H1 (cell line): ENCODE data around the gene DNAH8. TPM values are rescaled to one million over a fixed set of nuclear protein-coding genes. Genes with fewer than 3 reads are reported as not detected.
A peak's percentile ranks its signal among the peaks of the same experiment; 100 is the strongest.

Experiments used
- CTCF ChIA-PET: fragments of 300-600 bp; sonication (Branson Sonifier 250); formaldehyde crosslinking; loops from one replicate; lab custom pipeline; 2021; ENCODE audit not compliant: partially characterized antibody; lab: Charles Lee
- POLR2A ChIA-PET: fragments of 300-600 bp; sonication (Branson Sonifier 250); formaldehyde crosslinking; loops from one replicate; lab custom pipeline; 2021; ENCODE audit warnings: inconsistent platforms; ENCODE audit not compliant: partially characterized antibody; lab: Charles Lee
- DNase-seq, 2 experiments: peaks; one replicate each; pipeline versions ENCODE4 v3.0.0 to v3.0.0-alpha.2; 2010 to 2022; ENCODE audit warnings: low spot score in 2 of 2, low read depth in 1 of 2, mixed read lengths in 1 of 2
- FAIRE-seq: peaks from 2 replicates; lab custom pipeline; 2011; peaks lifted over from hg19 to GRCh38; lab: Jason Lieb, UNC
- H2AFZ ChIP-seq: 2 replicates; pipeline ENCODE4 v1.8.1; 2012; ENCODE audit warnings: low read length, inconsistent platforms
- H2AK5ac ChIP-seq: 2 replicates; pipeline ENCODE4 v1.6.1; 2013; ENCODE audit warnings: low read depth, low read length
- H2BK120ac ChIP-seq: replicated peaks from 2 replicates; pipeline ENCODE3; 2013; ENCODE audit warnings: low read depth, low read length, inconsistent platforms
- H2BK12ac ChIP-seq: 2 replicates; pipeline ENCODE4 v1.6.1; 2013; ENCODE audit warnings: low read depth, low read length
- H2BK15ac ChIP-seq: 2 replicates; pipeline ENCODE4 v1.6.1; 2013; ENCODE audit warnings: low read length
- H2BK20ac ChIP-seq: 2 replicates; pipeline ENCODE4 v1.6.1; 2013; ENCODE audit warnings: low read length
- H2BK5ac ChIP-seq: 2 replicates; pipeline ENCODE4 v1.6.1; 2013; ENCODE audit warnings: low read depth, low read length
- H3K14ac ChIP-seq: 2 replicates; pipeline ENCODE4 v1.6.1; 2013; ENCODE audit warnings: inconsistent platforms; ENCODE audit not compliant: insufficient read length
- H3K18ac ChIP-seq: 2 replicates; pipeline ENCODE4 v1.6.1; 2013; ENCODE audit warnings: low read length; ENCODE audit errors: extremely low read depth
- H3K23ac ChIP-seq: 2 replicates; pipeline ENCODE4 v1.6.1; 2013; ENCODE audit warnings: inconsistent platforms; ENCODE audit not compliant: insufficient read length
- H3K23me2 ChIP-seq: 2 replicates; pipeline ENCODE4 v1.6.1; 2013; ENCODE audit warnings: low read depth, low read length
- H3K27ac ChIP-seq: 2 replicates; pipeline ENCODE4 v1.6.1; 2011; ENCODE audit warnings: low read depth, low read length, inconsistent platforms
- H3K27me3 ChIP-seq, 4 experiments: replicated peaks in 1 of 4; 1 replicate in 1 of 4; 2 replicates in 3 of 4; pipeline versions ENCODE4 v1.6.1 to v1.8.1; 2011 to 2013; ENCODE audit warnings: low read length in 3 of 4, mild to moderate bottlenecking in 3 of 4, inconsistent platforms in 2 of 4, mixed read lengths in 2 of 4, moderate library complexity in 1 of 4; ENCODE audit not compliant: control insufficient read depth in 3 of 4, insufficient read depth in 3 of 4; ENCODE audit errors: extremely low read depth in 1 of 4
- H3K36me3 ChIP-seq, 4 experiments: 2 replicates each; pipeline versions ENCODE4 v1.6.1 to v1.8.1; 2011 to 2013; ENCODE audit warnings: mild to moderate bottlenecking in 4 of 4, low read length in 3 of 4, moderate library complexity in 2 of 4, control low read depth in 1 of 4, inconsistent platforms in 1 of 4; ENCODE audit not compliant: insufficient read depth in 4 of 4, control insufficient read depth in 2 of 4
- H3K4ac ChIP-seq: replicated peaks from 2 replicates; pipeline ENCODE3; 2013; ENCODE audit warnings: low read length, low read depth, mixed read lengths, inconsistent platforms; ENCODE audit not compliant: insufficient read length
- H3K4me1 ChIP-seq, 4 experiments: replicated peaks in 1 of 4; 1 replicate in 1 of 4; 2 replicates in 3 of 4; pipeline versions ENCODE4 v1.6.1 to v1.8.1; 2011 to 2013; ENCODE audit warnings: low read length in 3 of 4, inconsistent platforms in 2 of 4, mixed read lengths in 1 of 4; ENCODE audit not compliant: insufficient read depth in 4 of 4, control insufficient read depth in 3 of 4
- H3K4me2 ChIP-seq, 2 experiments: 2 replicates each; pipeline versions ENCODE4 v1.6.1 to v1.8.1; 2011 to 2013; ENCODE audit warnings: low read depth in 2 of 2, low read length in 2 of 2, control low read depth in 1 of 2, inconsistent platforms in 1 of 2, mild to moderate bottlenecking in 1 of 2; ENCODE audit not compliant: insufficient read depth in 1 of 2
- H3K4me3 ChIP-seq, 4 experiments: fragments of 200-600, 300-600 bp in 1 of 4; sonication (generic), shearing (Covaris generic), sonication (Bioruptor Twin) in 1 of 4; 2 replicates each; pipeline versions ENCODE4 v1.5.1 to v1.8.1; 2011 to 2016; ENCODE audit warnings: low read length in 4 of 4, low read depth in 3 of 4, control low read depth in 2 of 4, inconsistent platforms in 2 of 4, mild to moderate bottlenecking in 2 of 4, mixed read lengths in 1 of 4, moderate library complexity in 1 of 4; ENCODE audit not compliant: insufficient read depth in 2 of 4; ENCODE audit errors: extremely low read depth in 1 of 4
- H3K56ac ChIP-seq: replicated peaks from 2 replicates; pipeline ENCODE3; 2013; ENCODE audit warnings: low read depth, mild to moderate bottlenecking, mixed read lengths, low read length, inconsistent platforms; ENCODE audit not compliant: insufficient read length
- H3K79me1 ChIP-seq: 2 replicates; pipeline ENCODE4 v1.6.1; 2013; ENCODE audit warnings: low read depth, low read length, control low read depth
- H3K79me2 ChIP-seq, 2 experiments: 2 replicates each; pipeline versions ENCODE4 v1.6.1 to v1.8.1; 2012 to 2013; ENCODE audit warnings: low read length in 2 of 2, mild to moderate bottlenecking in 2 of 2, inconsistent platforms in 1 of 2; ENCODE audit not compliant: insufficient read depth in 2 of 2, control insufficient read depth in 1 of 2
- H3K9ac ChIP-seq, 4 experiments: replicated peaks in 1 of 4; 1 replicate in 1 of 4; 2 replicates in 3 of 4; pipeline versions ENCODE4 v1.6.1 to v1.8.1; 2011 to 2013; ENCODE audit warnings: low read depth in 3 of 4, low read length in 3 of 4, control low read depth in 2 of 4, mild to moderate bottlenecking in 2 of 4, moderate library complexity in 2 of 4, inconsistent platforms in 1 of 4; ENCODE audit errors: extremely low read depth in 1 of 4
- H3K9me3 ChIP-seq, 2 experiments: 2 replicates each; pipeline versions ENCODE4 v1.6.1 to v1.8.1; 2012 to 2013; ENCODE audit warnings: mild to moderate bottlenecking in 2 of 2, moderate library complexity in 2 of 2, control low read depth in 1 of 2, inconsistent platforms in 1 of 2, low read depth in 1 of 2, low read length in 1 of 2, mixed read lengths in 1 of 2; ENCODE audit not compliant: insufficient read depth in 2 of 2
- H4K20me1 ChIP-seq, 2 experiments: replicated peaks in 1 of 2; 2 replicates each; pipeline versions ENCODE3 to v1.8.1; 2011 to 2013; ENCODE audit warnings: inconsistent platforms in 2 of 2, low read length in 2 of 2, mild to moderate bottlenecking in 1 of 2; ENCODE audit not compliant: insufficient read depth in 2 of 2, control insufficient read depth in 1 of 2
- H4K5ac ChIP-seq: 2 replicates; pipeline ENCODE4 v1.6.1; 2013; ENCODE audit warnings: low read length, low read depth, mixed read lengths, inconsistent platforms; ENCODE audit not compliant: insufficient read length
- H4K8ac ChIP-seq: 2 replicates; pipeline ENCODE4 v1.8.0; 2013; ENCODE audit warnings: mild to moderate bottlenecking, moderate library complexity, low read length, inconsistent platforms; ENCODE audit not compliant: insufficient read depth; ENCODE audit errors: extremely low read depth
- H4K91ac ChIP-seq: replicated peaks from 2 replicates; pipeline ENCODE3; 2013; ENCODE audit warnings: low read length, mixed read lengths, inconsistent platforms; ENCODE audit not compliant: insufficient read length
- BACH1 ChIP-seq: IDR thresholded peaks from 2 replicates; pipeline ENCODE4 v1.6.1; 2012; ENCODE audit warnings: low read length, improper control_type of control experiment
- BRCA1 ChIP-seq: IDR thresholded peaks from 2 replicates; pipeline ENCODE4 v1.6.1; 2012; ENCODE audit warnings: low read depth, low read length, improper control_type of control experiment
- CREB1 ChIP-seq: IDR thresholded peaks from 2 replicates; pipeline ENCODE4 v1.6.1; 2012; ENCODE audit warnings: inconsistent platforms
- CTBP2 ChIP-seq: IDR thresholded peaks from 2 replicates; pipeline ENCODE4 v1.7.0; 2011; ENCODE audit warnings: borderline replicate concordance, mild to moderate bottlenecking, moderate library complexity, mixed read lengths, low read length; ENCODE audit not compliant: insufficient read depth, insufficient read length
- KDM5A ChIP-seq: fragments of 200-600 bp; IDR thresholded peaks from 2 replicates; pipeline ENCODE4 v1.7.1; 2012; ENCODE audit warnings: mild to moderate bottlenecking, low read length, inconsistent platforms, mixed read lengths
- RBBP5 ChIP-seq: IDR thresholded peaks from 2 replicates; pipeline ENCODE4 v1.7.1; 2012; ENCODE audit warnings: low read depth, mild to moderate bottlenecking, inconsistent platforms, low read length, moderate library complexity, borderline replicate concordance
- SAP30 ChIP-seq: fragments of 300-600 bp; sonication (generic); IDR thresholded peaks from 2 replicates; pipeline ENCODE4 v1.7.1; 2012; ENCODE audit warnings: low read length, moderate library complexity, mild to moderate bottlenecking, inconsistent platforms; ENCODE audit not compliant: insufficient read depth, insufficient replicate concordance
- SIN3A ChIP-seq, 2 experiments: IDR thresholded peaks in 1 of 2; conservative IDR thresholded peaks in 1 of 2; 2 replicates each; pipeline ENCODE4 v1.6.1; 2011 to 2012; ENCODE audit warnings: low read length in 2 of 2, improper control_type of control experiment in 1 of 2, low read depth in 1 of 2, mild to moderate bottlenecking in 1 of 2
- SP2 ChIP-seq: IDR thresholded peaks from 2 replicates; pipeline ENCODE4 v1.6.1; 2012; ENCODE audit warnings: mild to moderate bottlenecking, low read length, inconsistent platforms
- SP4 ChIP-seq: IDR thresholded peaks from 2 replicates; pipeline ENCODE4 v1.6.1; 2012; ENCODE audit warnings: low read length, inconsistent platforms
- SRF ChIP-seq: IDR thresholded peaks from 2 replicates; pipeline ENCODE4 v1.6.1; 2011; ENCODE audit warnings: mild to moderate bottlenecking, low read depth, low read length, moderate library complexity
- TAF1 ChIP-seq: IDR thresholded peaks from 2 replicates; pipeline ENCODE4 v1.6.1; 2011; ENCODE audit warnings: mild to moderate bottlenecking, low read depth, low read length
- ZNF274 ChIP-seq: IDR thresholded peaks from 2 replicates; pipeline ENCODE4 v1.7.0; 2012; ENCODE audit warnings: low read length, borderline replicate concordance; ENCODE audit errors: extremely low read depth
- WGBS, 2 experiments: shearing (Covaris generic) in 1 of 2; methylation state at CpG; one replicate each; pipeline versions ENCODE4 v1.1.6 to v1.1.7; 2013 to 2015; ENCODE audit warnings: low lambda C conversion rate in 2 of 2, mixed read lengths in 2 of 2, inconsistent platforms in 1 of 2, low coverage in 1 of 2, missing lambda C conversion rate in 1 of 2; ENCODE audit not compliant: insufficient replicate concordance in 2 of 2, insufficient coverage in 1 of 2, insufficient read length in 1 of 2; ENCODE audit errors: extremely low coverage in 1 of 2, missing lambda C conversion rate in 1 of 2; 5-methylcytosine and 5-hydroxymethylcytosine counted together
- polyA plus RNA-seq, 7 experiments: library from polyadenylated mRNA; depleted of rRNA in 3 of 7; stranded (reverse) in 5 of 7; unstranded in 2 of 7; fragments of >200 nt in 5 of 7; fragments of 200-250 nt in 2 of 7; gene quantifications; 1 replicate in 5 of 7; 2 replicates in 1 of 7; 4 replicates in 1 of 7; pipeline versions ENCODE4 v1.2.1 to v1.2.3, GENCODE V29; 2011 to 2013; ENCODE audit warnings: missing spikeins in 2 of 7, mixed read lengths in 2 of 7
- total RNA-seq: library from RNA; stranded (reverse); fragmentation: NEBNext Ultra II Directional; extraction: Animal tissue kit (Norgen Biotek cat#: 25700); gene quantifications from 2 replicates; pipeline ENCODE4 v1.2.1, GENCODE V29; 2021

Gene DNAH8
- total and polyA plus RNA-seq, 2 of the 8 experiments (the other 6 are each of a cell fraction or from before 2014, with no cell fraction given): under 0.01 TPM; not detected in 1

DNA sequence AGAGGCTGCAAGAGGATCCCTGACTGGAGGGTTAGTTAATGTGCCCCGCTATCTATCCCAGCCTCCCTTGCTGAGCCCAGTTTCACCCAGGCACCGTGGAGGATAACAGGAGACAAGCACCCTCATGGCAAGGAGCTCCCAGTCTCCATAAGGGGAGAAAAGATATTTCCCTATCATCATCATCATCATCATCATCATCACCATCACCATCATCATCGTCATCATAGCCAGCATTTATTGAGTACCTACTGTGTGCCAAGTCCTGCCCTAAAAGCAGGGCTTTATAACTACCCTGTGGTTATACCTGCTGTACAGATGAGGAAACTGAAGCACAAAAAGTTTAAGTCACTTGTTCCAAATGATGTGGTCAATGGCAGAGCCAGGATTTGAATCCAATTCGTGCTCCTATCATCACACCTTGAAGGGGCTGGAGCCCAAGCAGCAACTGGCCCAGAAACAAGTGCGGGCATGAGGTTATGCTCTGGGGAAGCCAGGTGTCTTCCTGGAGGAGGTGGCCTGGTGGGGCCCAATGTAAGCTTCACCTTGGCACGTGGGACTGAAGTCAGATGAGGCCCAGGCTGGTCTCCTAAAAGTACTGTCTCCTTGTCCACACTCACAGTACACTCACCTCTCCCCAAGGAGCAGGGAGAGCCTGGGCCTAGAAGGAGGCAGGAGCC lies 343.5 kb downstream of the DNAH8 start:
- no peak for FAIRE-seq
- no peak overlapping the region for H2BK12ac ChIP-seq
- no peak overlapping the region for H3K23ac ChIP-seq
- H3K4me2 ChIP-seq: no peak overlapping the region
- TF ChIP-seq SP4: no peak
- TF ChIP-seq KDM5A: no peak
- TF ChIP-seq TAF1: no peak
- TF ChIP-seq BRCA1: no peak
- TF ChIP-seq SAP30: no peak
- TF ChIP-seq ZNF274: no peak
- TF ChIP-seq CTBP2: no peak
- no peak for TF ChIP-seq BACH1
- no peak for TF ChIP-seq SRF
- no peak for TF ChIP-seq CREB1
- TF ChIP-seq SIN3A (conservative IDR thresholded peaks at IDR 0.05 in 1 of 2, IDR thresholded peaks at IDR 0.05 in 1 of 2; ENCODE audit: low read depth in 1 of 2, low read length in 2 of 2): no peak
- no peak for TF ChIP-seq SP2
- no peak for TF ChIP-seq RBBP5
- no peak overlapping the region for H2AFZ ChIP-seq
- no peak overlapping the region for H4K91ac ChIP-seq
- H4K5ac ChIP-seq: no peak overlapping the region
- no peak overlapping the region for H3K9ac ChIP-seq
- no peaks in the 10 kb centered on the region for H3K79me2 ChIP-seq
- H2AK5ac ChIP-seq: no peak overlapping the region
- H3K4me1 ChIP-seq: peaks cover 0 to 13% (median under 1%) of the 10 kb centered on the region in 4 experiments; a peak in 4 of 7 replicates
- H3K36me3 ChIP-seq: peaks cover 0 to 3% (median 2%) of the 10 kb centered on the region in 4 experiments; a peak in 2 of 8 replicates
- peaks cover 0 to 2% of the 10 kb centered on the region in 2 experiments for H4K20me1 ChIP-seq
- no peak overlapping the region for H3K18ac ChIP-seq
- 0 out of 2 replicates have a peak overlapping the region, but pooled peaks have one; percentile 3 for H4K8ac ChIP-seq
- H2BK20ac ChIP-seq: no peak overlapping the region
- ChIA-PET POLR2A (interaction anchor here (0.6 to 1.5 kb wide), 2 partner anchors 18 to 119 kb away, joined by 3 to 4 read pairs; no protein-coding TSS in a partner anchor), CTCF (interaction anchor here (0.6 to 5.1 kb wide), 6 partner anchors 29 to 46 kb away, joined by 3 to 28 read pairs (median 3); no protein-coding TSS in a partner anchor)
- H3K4me3 ChIP-seq: no peak overlapping the region
- no peaks in the 10 kb centered on the region for H3K27me3 ChIP-seq
- H3K79me1 ChIP-seq: no peaks in the 10 kb centered on the region
- no peaks in the 10 kb centered on the region for H3K9me3 ChIP-seq
- no peaks in the 10 kb centered on the region; the same call in 1 of the 2 replicates for H3K23me2 ChIP-seq
- H2BK120ac ChIP-seq: no peak overlapping the region
- H2BK5ac ChIP-seq: no peak overlapping the region
- H3K4ac ChIP-seq: no peak overlapping the region
- no peak for DNase-seq
- whole genome bisulfite sequencing, 2 experiments: 78% methylated on average over 6 of the region's 6 CpGs; no CpG with 5 or more reads in 1 of the 2 experiments
- no peak overlapping the region for H3K14ac ChIP-seq
- H3K56ac ChIP-seq: no peak overlapping the region
- no peak overlapping the region for H2BK15ac ChIP-seq
- no peak overlapping the region for H3K27ac ChIP-seq
